HG03095 (cell line): ENCODE data around the gene NYAP1.
A peak's percentile ranks its signal among the peaks of the same experiment; 100 is the strongest.
"Not testable (repeated sequence)": the region's sequence is repeated elsewhere in the genome, so short reads cannot be mapped to it uniquely, and the experiment has no call there.

Source experiments
- ATAC-seq: cut with Tn5 transposase; IDR thresholded peaks from one replicate; pipeline ENCODE4 v1.9.1; 2021; ENCODE audit warnings: moderate library complexity; ENCODE audit not compliant: unreplicated experiment

NYAP1 gene

DNA sequence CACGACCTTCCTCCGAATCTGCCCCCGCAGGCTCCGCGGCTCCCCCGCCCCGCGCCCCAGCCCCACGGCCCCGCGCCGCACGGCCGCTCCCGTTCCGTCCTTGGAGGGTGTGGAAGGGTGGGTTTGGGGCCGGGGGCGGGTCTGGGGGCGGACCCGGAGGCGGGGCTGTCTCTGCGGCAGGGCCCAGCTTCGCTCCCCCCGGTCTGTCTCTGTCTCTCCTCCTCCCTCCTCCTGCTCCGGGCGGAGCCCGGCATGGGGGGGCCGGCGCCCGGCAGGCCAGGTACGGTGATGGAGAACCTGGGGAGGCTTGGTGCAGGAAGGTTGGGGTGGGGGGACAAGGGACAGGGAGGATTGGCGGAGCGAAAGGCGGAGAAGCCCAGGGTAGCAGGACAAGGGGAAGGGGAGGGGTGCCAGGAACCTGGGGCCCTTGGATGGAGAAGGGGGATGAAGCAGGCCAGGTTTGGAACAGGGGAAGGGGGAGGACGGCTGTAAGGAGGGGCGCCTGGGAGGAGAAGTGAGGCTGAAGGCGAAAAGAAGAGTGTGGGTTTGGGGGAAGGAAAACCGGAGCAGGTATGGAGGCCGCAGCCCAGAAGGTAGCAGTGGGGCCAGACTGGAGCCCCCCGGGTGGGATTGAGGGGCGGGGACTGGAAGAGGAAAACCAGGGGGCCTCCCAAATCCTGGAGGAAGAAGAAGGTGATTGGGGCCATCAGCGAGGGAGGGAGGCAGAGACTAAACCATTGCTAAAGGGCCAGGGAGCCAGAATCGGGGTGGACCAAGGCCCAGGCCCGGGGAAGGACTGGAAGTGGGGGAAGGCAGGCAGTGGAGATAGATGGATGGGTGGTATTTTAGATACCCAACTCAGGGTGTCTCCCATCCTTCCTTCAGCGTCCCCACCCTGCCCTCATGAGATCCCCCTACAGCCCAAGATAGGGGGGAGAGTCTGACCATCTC, at the start of gene NYAP1:
Gene NYAP1 (plus strand): TSS at position 206 of the 951 bp plus-strand sequence. CDS start 1,385 bp downstream, outside the sequence.
- ATAC-seq: peak; percentile 2

DNA sequence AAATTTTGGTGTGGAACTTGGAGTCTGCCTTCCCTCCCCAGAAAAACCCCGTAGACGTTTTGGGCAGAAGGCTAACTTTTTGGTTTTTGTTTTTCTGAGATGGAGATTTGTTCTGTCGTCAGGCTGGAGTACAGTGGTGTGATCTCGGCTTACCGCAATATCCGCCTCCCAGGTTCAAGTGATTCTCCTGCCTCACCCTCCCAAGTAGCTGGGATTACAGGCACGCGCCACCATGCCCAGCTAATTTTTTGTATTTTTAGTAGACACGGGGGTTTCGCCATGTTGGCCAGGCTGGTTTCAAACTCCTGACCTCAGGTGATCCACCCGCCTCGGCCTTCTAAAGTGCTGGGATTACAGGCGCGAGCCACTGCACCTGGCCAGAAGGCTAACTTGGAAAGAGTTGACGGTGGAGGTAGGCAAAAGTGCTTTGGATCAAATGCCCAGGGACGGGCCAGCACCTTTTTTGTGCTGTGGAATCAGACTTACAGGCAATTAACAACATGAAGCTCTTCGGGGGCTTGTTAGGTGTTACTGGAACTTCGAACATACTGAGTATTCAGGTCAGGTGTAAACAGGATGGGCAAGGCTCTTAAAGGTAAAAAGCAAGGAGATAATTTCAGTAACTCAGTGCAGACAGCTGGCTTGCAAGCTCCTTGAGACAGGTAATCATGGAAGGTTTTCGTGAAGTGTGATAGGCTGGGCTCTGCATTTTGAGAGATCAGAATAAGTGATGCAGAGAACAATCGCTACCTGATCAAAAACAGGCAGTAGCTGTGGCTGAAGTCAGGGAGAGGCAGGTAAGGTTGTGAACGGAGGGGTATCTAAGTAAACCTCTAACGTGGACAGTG, 49.2 kb upstream of the NYAP1 start:
- no peak for ATAC-seq

DNA sequence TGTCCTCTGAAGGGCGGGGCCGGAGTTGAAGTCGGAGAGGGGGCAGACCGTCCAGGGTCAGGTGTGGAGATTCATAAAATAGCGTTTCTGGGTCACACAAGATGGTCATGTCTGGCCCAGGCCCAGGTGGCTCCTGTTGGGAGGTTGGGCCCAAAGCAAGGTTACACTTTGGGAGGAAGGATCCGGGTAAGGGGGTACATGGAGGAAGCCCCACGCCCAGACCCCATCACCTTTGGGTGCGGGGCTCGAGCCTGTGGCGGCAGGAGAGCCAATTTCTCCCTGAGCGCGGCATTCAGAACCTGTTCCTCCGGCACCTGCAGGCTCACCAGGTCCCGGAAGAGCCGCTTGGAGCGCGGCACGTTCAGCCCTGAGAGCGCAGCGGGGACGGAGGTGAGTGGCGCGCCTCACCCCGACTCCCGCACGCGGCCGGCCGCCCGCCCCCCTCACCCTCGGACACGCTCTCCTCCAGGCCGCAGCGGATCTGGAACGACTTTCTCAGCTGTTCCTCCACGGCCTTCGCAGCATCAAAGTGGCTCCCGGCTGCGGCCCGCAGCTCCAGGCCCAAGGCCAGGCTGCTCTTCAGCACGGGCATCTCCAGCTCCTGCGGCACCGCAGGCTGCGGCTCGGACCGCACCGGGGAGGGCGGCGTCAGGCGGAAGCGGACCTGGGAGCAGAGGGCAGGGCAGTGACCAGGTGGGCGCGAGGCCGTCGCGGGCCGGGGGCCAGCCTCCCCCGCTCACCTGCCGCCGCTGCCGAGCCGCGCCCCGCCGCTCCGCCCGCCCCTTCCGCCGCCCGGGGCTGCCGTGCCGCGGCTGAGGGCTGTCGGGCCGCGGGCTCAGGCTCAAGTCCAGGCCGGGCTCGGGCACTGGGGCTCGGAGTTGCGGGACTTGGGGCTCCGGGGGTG, 48.1 kb upstream of the NYAP1 start:
- ATAC-seq: peak; percentile 19

DNA sequence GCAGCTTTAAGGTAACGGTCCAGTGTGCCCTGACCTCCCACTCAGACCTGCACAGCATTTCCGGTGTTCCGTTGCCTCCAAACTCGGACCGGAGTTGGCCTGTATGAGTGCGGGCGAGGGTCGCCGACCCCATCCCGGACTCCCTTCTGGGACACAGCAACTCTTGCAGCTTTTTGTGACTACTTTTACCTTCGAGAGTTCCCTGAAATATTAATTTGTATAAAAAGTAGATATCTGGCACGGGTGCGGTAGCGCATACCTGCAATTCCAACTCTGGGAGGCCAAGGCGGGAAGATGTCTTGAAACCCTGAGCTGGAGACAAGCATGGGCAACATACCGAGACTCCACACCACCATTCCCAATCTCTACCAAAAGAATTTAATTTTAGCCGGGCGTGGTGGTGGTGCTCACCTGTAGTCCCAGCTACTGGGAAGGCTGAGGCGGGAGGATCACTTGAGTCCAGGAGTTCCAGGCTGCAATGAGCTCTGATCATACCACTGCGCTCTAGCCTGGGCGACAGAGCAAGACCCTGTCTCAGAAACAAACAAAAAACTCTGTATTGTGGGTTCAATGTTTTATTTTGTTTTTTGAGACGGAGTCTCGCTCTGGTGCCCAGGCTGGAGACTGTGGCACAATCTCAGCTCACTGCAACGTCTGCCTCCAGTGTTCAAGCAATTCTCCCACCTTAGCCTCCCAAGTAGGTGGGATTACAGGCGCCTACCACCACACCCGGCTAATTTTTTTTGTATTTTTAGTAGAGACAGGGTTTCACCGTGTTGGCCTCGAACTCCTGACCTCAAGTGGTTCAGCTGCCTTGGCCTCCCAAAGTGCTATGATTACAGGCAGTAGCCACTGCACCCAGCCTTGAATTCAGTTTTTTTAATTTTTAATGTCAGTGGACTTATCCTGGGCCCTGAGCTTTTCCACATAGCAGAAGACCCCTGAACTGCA, 46.3 kb upstream of the NYAP1 start:
- no peak for ATAC-seq

DNA sequence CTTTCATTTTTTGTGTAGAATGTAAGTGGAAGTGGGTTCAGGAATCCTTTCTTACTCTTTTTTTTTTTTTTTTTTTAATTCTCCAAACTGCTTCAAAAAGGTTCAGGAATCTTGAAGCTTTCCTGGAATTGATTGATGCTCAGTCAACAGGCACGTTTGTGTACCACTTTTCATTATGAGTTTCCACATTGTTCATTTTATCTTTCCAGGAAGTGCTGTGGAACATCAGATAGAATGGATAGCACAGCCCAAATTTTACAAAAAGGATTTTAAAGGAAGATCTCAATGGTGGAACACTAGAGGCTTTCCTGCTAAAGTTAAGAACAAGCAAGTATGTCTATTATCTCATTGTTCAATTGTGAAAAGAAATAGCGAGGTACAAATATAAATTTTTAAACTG, 45.6 kb upstream of the NYAP1 start:
- ATAC-seq: no peak

DNA sequence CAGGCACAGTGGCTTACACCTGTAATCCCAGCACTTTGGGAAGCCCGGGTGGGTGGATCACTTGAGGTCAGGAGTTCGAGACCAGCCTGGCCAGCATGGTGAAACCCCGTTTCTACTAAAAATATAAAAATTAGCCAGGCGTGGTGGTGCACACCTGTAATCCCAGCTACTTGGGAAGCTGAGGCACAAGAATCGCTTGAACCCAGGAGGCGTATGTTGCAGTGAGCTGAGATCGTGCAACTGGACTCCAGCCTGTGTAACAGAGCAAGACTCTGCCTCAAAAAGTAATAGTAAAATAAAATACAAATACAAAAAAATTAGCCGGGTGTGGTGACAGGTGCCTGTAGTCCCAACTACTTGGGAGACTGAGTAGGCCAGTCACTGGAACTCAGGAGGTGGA, 45.0 kb upstream of the NYAP1 start:
- ATAC-seq: not testable (repeated sequence)

DNA sequence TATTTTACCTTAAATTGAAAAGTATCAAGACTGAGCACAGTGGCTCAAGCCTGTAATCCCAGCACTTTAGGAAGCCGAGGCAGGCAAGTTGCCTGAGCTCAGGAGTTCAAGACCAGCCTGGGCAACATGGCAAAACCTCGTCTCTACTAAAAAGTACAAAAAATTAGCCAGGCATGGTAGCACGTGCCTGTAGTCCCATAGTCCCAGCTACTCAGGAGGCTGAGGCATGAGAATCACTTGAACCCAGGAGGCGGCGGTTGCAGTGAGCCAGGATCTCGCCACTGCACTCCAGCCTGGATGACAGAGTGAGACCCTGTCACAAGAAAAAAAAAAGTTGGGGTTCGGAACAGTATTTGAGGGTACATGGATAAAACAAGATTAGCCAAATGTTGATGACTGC, 44.5 kb upstream of the NYAP1 start:
- ATAC-seq: not testable (repeated sequence)

DNA sequence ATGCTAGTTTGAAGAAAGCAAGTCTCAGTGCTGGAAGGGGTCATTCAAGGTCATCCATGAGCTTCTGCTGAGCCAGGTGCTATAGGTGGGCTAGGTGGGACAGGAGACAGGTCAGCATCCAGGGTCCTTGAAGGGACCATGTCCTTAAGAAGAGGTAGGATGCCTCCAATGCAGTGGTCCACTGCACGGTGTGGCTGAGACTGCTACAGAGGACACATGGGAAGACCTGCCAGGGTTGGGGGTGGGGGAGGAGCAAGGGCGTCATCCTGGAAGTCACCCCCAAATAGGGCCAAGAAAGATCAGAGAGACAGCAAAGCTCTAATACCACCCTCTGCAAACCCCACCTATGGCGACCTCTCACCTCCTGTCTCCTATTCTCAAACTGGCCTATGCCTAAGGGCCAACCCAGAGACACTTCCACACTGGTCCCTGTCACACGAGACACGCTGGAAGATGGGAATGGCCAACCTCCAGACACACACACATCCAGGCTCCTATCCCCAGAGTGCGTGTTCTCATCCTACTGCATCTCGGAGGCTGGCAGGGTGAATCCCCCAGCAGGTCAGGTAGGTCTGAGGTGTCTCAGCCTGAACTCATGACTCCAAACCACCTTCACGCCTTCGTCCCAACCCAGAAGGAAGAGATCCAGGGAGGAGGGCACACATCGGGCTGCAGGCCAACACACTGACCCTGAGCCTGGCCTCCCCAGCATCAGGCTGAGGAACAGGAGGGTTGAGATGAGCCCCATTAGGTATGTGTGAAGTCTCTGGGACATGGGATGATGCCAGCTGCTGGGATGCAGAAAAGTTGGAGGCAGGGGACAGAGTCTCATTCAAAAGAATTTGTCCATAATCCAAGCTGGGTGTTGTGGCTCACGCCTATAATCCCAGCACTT, 41.8 kb upstream of the NYAP1 start:
- ATAC-seq: no peak

DNA sequence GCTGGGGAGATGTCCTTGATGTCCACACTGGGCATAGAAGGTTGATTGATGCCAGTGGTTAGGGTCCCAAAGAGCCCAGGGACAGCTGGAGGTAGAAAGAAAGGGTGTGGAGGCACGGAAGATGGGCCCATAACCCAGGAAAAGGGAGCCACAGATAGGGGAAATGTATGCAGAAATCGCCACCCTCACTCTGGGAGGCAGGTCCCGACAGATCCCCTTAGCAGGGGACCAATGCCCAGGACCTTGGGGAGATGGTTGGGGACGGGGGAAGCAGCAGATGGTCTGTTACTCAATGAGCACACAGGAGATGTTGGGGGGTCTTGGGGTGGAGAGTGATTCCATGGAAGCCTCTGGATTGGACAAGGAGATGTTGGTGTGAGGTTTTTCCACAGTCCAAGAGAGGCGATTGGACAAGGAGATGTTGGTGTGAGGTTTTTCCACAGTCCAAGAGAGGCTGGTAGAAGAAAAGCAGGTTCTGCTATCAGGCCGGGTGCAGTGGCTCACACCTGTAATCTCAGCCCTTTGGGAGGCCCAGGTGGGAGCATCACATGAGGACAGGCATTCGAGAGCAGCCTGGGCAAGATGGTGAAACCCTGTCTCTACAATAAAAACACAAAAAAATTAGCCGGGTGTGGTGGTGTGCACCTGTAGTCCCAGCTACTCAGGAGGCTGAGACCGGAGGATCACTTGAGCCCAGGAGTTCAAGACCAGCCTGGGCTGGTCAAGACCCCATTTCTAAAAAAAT, 40.5 kb upstream of the NYAP1 start:
- no peak for ATAC-seq

DNA sequence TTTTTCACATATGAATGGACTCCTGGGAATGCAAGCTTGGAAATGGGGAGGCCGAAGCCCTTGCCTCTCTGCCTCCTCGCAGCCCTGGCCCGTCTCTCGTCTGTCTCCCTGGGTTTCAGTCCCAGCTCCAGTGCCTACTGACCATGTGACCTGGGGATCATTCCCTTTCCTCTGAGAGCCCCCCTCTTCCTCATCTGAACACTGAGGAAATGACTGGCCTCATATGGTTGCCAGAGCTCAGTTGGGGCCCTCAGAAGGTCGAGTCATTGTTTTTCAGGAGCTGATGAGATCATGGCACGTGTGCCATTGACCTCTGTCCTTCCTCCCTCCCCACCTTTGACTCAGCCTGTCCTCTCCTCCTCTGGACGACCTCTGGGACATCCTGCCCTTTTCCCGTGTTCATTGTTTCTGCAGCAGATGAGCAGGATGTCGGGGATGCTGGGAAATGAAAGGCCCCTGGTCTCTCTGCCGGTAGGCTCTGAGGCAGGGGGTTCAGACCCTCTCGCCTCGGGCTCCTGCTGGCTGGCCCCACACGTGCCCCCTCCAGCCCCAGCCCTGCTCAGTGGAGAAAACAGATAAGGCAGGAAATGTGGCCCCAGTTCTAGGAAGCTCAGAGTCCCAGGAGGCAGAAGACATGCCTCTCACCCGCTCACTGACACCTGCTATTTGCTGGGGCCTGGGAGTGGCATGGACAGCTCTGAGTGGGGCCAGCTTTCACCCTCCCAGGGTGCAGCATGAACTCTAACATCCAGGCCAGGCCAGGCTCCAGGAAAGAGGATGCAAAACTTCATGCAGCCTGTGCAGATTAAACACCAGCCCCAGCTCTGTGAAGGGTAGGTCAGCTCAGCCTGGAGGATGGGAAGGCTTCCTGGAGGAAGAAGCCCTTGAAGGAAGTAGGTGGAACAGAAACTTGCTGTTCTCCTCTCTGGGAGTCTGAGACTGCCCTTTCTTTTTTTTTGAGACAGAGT, 39.1 kb upstream of the NYAP1 start:
- ATAC-seq: no peak

DNA sequence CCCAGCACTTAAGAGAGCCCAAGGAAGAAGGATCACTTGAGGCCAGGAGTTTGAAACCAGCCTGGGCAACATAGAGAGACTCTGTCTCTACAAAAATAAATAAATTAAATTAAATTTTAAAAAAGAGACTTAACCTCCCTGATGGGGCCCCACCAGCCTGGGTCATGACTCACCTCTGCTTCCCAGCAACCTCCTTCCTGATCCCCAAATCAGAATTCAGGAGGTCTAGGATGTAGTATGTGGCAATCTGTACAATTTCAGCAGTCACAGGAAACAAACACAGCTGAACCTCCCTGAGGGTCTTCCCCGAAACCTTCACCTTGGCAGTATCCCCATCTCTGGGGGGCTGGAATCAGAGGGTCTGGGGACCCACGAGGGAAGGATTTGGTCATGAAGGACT, 37.7 kb upstream of the NYAP1 start:
- no peak for ATAC-seq

DNA sequence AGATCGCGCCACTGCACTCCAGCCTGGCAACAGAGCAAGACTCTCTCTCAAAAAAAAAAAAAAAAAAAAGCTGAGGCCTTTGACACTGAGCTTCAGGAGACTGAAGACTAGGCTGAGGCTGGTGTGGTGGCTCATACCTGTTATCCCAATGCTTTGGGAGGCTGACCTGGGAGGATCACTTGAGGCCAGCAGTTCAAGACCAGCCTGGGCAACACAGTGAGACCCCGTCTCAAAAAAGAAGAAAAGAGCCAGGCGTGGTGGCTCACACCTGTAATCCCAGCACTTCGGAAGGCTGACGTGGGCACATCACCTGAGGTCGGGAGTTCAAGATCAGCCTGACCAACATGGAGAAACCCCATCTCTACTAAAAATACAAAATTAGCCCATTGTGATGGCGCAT, 36.4 kb upstream of the NYAP1 start:
- ATAC-seq: not testable (repeated sequence)

DNA sequence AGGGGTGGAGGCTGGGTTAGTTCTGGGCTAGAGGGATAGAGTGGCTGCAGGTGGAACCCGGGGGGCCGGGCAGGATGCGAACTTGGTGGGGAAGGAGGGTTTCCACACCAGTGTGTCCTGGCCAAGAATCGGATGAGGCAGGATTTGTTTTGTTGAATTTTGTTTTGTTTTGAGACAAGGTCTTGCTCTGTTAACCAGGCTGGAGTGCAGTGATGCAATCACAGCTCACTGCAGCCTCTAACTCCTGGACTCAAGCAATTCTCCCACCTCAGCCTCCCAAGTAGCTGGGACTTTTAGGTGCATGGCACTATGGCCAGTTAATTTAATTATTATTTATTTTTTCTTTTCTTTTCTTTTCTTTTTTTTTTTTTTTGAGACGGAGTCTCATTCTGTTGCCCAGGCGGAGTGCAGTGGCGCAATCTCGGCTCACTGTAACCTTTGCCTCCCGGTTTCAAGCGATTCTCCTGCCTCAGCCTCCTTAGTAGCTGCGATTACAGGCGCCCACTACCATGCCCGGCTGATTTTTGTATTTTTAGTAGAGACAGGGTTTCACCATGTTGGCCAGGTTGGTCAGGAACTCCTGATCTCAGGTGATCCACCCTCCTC, 34.4 kb upstream of the NYAP1 start:
- no peak for ATAC-seq

DNA sequence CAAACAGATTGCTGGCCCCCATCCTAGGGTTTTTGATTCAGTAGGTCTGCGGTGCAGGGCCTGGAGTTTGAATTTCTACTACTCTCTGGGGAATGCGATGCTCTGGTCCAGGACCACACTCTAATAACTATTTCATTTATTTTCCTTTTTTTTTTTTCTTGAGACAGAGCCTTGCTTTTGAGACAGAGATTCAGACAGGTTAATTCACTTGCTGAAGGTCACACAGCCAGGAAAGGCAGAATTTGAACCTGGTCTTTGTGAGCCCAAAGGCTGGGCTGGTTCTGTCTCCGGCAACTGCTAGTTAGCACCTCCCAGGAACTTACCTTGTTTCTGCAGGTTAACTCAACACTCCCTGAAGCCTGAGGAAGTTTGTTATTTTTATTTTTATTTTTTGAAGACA, 31.2 kb upstream of the NYAP1 start:
- no peak for ATAC-seq

DNA sequence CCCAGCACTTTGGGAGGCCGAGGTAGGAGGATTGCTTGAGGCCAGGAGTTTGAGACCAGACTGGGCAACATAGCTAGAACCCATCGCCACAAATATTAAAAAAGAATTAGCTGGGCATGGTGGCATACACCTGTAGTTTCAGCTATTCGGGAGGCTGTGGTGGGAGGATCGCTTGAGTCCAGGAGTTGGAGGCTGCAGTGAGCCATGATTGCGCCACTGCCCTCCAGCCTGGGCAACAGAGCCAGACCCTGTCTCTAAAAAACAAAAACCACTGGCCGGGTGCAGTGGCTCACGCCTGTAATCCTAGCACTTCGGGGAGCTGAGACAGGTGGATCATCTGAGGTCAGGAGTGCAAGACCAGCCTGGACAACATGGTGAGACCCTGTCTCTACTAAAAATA, 29.9 kb upstream of the NYAP1 start:
- ATAC-seq: not testable (repeated sequence)

DNA sequence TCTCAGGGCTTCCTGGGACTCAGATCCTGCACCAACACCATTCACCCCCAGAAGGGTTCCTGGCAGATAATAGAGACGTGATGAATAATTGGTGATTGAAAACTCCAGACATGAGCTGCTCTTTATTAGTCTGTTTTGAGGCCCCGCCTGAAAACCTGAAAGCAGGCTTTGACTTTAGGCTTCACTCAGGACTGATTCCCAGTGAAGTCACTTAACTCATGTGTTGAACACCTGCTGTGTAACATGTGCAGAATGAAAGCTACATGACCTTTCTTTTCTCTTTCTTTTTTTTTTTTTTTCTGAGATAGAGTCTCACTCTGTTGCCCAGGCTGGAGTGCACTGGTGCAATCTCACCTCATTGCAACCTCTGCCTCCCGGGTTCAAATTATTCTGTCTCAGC, 28.5 kb upstream of the NYAP1 start:
- no peak for ATAC-seq
